K562 (cell line): ENCODE measurements around the gene IFITM2. TPM values are rescaled to one million over a fixed set of nuclear protein-coding genes. Genes with fewer than 3 reads are reported as not detected.

ENCODE experiments used
- ATAC-seq: fragments of 200-7000 bp; cut with Tn5 transposase; 3 replicates; pipeline ENCODE4 v1.9.1; 2020; ENCODE audit warnings: moderate library complexity
- BruUV-seq: library from RNA; stranded (reverse); fragments of 400-500 nt; replicated peaks from 2 replicates; lab custom pipeline; 2021; lab: Mats Ljungman, UMichigan
- CTCF ChIA-PET: fragments of 300-600 bp; formaldehyde crosslinking; extraction: SDS; loops from one replicate; lab custom pipeline; 2021; ENCODE audit warnings: low intra/inter-chr PET ratio; lab: Yijun Ruan, JAX
- POLR2A ChIA-PET: fragments of 300-600, 350-650 bp; sonication (Branson Sonifier 250); formaldehyde crosslinking; extraction: SDS; loops from one replicate; lab custom pipeline; 2021; ENCODE audit warnings: antibody characterized with exemption, inconsistent platforms; lab: Yijun Ruan, JAX
- DNase-seq, 4 experiments: peaks; one replicate each; pipeline versions ENCODE4 v3.0.0 to v3.0.0-alpha.2; 2011 to 2018; ENCODE audit warnings: low spot score in 3 of 4, mixed read lengths in 3 of 4; ENCODE audit errors: extremely low read depth in 1 of 4
- FAIRE-seq: peaks from 2 replicates; lab custom pipeline; 2011; peaks lifted over from hg19 to GRCh38; lab: Jason Lieb, UNC
- H2AFZ ChIP-seq: 2 replicates; pipeline ENCODE4 v1.6.0; 2011; ENCODE audit warnings: low read depth, low read length, control low read depth, inconsistent platforms
- H3K27ac ChIP-seq: fragments of 200-600 bp; 3 replicates; pipeline ENCODE4 v1.8.0; 2011; ENCODE audit warnings: low read depth, mild to moderate bottlenecking, control low read depth, inconsistent platforms, low read length, moderate library complexity, mixed read lengths; ENCODE audit errors: extremely low read depth
- H3K27me3 ChIP-seq, 2 experiments: fragments of 300-600 bp in 1 of 2; 2 replicates in 1 of 2; 3 replicates in 1 of 2; pipeline versions ENCODE4 v1.6.0 to v1.8.0; 2011; ENCODE audit warnings: inconsistent platforms in 2 of 2, low read length in 2 of 2, mild to moderate bottlenecking in 1 of 2, mixed read lengths in 1 of 2, moderate library complexity in 1 of 2; ENCODE audit not compliant: control insufficient read depth in 2 of 2, insufficient read depth in 2 of 2
- H3K36me3 ChIP-seq: fragments of 300-600 bp; 3 replicates; pipeline ENCODE4 v1.8.0; 2011; ENCODE audit warnings: mild to moderate bottlenecking, low read length, inconsistent platforms; ENCODE audit not compliant: control insufficient read depth, insufficient read depth
- H3K4me1 ChIP-seq, 2 experiments: fragments of 200-600 bp in 1 of 2; replicated peaks in 1 of 2; 2 replicates in 1 of 2; 3 replicates in 1 of 2; pipeline versions ENCODE4 v1.5.1 to v1.8.0; 2011; ENCODE audit warnings: inconsistent platforms in 2 of 2, low read length in 2 of 2, mild to moderate bottlenecking in 1 of 2, mixed read lengths in 1 of 2, moderate library complexity in 1 of 2; ENCODE audit not compliant: control insufficient read depth in 2 of 2, insufficient read depth in 2 of 2
- H3K4me2 ChIP-seq: 2 replicates; pipeline ENCODE4 v1.6.1; 2011; ENCODE audit warnings: low read length, control low read depth, inconsistent platforms, mixed read lengths; ENCODE audit not compliant: insufficient read depth
- H3K4me3 ChIP-seq: fragments of 200-600 bp; sonication (generic), shearing (Covaris generic); 2 replicates; pipeline ENCODE4 v1.5.1; 2016; ENCODE audit warnings: control low read depth, inconsistent platforms
- H3K79me2 ChIP-seq: fragments of 200-600 bp; 3 replicates; pipeline ENCODE4 v1.8.0; 2011; ENCODE audit warnings: low read length, inconsistent platforms; ENCODE audit not compliant: control insufficient read depth, insufficient read depth
- H3K9ac ChIP-seq, 2 experiments: 2 replicates each; pipeline versions ENCODE4 v1.6.0 to v1.6.1; 2011; ENCODE audit warnings: low read depth in 2 of 2, low read length in 2 of 2, control low read depth in 1 of 2, inconsistent platforms in 1 of 2, mild to moderate bottlenecking in 1 of 2, mixed read lengths in 1 of 2; ENCODE audit not compliant: insufficient read depth in 1 of 2
- H3K9me1 ChIP-seq: one replicate; pipeline ENCODE4 v1.6.0; 2011; ENCODE audit warnings: inconsistent platforms, mild to moderate bottlenecking, low read length, moderate library complexity; ENCODE audit not compliant: control insufficient read depth, insufficient read depth
- H3K9me3 ChIP-seq: replicated peaks from 2 replicates; pipeline ENCODE4 v1.5.1; 2011; ENCODE audit warnings: low read depth, low read length, inconsistent platforms; ENCODE audit not compliant: control insufficient read depth, insufficient read depth
- H4K20me1 ChIP-seq: replicated peaks from 2 replicates; pipeline ENCODE4 v1.6.1; 2011; ENCODE audit warnings: low read length, inconsistent platforms, mixed read lengths; ENCODE audit not compliant: control insufficient read depth, insufficient read depth
- BACH1 ChIP-seq: fragments of 200-800 bp; sonication (Bioruptor generic); IDR thresholded peaks from 2 replicates; pipeline ENCODE4 v1.6.1; 2016; ENCODE audit warnings: missing genetic modification characterization, missing compliant biosample characterization
- BCL6 ChIP-seq: fragments of 250-450 bp; sonication (Bioruptor Pico); IDR thresholded peaks from 2 replicates; pipeline ENCODE4 v1.4.0; 2020
- ETV1 ChIP-seq: fragments of 450-650 bp; conservative IDR thresholded peaks from 2 replicates; pipeline ENCODE4 v1.6.1; 2016; ENCODE audit warnings: missing genetic modification characterization, control low read depth, low read depth, missing compliant biosample characterization
- NFE2 ChIP-seq: IDR thresholded peaks from 2 replicates; pipeline ENCODE4 v1.6.1; 2014; ENCODE audit warnings: antibody characterized with exemption, low read depth
- PURB ChIP-seq: sonication (generic); formaldehyde crosslinking; IDR thresholded peaks from 2 replicates; pipeline ENCODE4 v1.9.0; 2021; ENCODE audit warnings: low read depth, mild to moderate bottlenecking, missing genetic modification reagents
- ZNF212 ChIP-seq: fragments of 450-650 bp; formaldehyde crosslinking; IDR thresholded peaks from 2 replicates; pipeline ENCODE4 v1.4.0; 2020; ENCODE audit warnings: mild to moderate bottlenecking
- ZNF551 ChIP-seq: fragments of 250-450 bp; sonication (Bioruptor Pico); IDR thresholded peaks from 2 replicates; pipeline ENCODE4 v1.5.0; 2021; ENCODE audit warnings: mild to moderate bottlenecking, moderate library complexity
- WGBS: fragments of 100-300 bp; shearing (Covaris generic); methylation state at CpG from one replicate; pipeline ENCODE4 v1.1.6; 2016; ENCODE audit warnings: low coverage, mixed read lengths; ENCODE audit not compliant: insufficient coverage; ENCODE audit errors: missing lambda C conversion rate; 5-methylcytosine and 5-hydroxymethylcytosine counted together
- in situ Hi-C: fragments of 300-500 bp; cut with MboI; formaldehyde crosslinking; loops from 4 replicates; pipeline ENCODE4 v1.15.0; 2018; ENCODE audit warnings: inconsistent platforms, mixed read lengths
- intact Hi-C: fragments of 100-400 bp; cut with micrococcal nuclease; formaldehyde crosslinking; loops from 2 replicates; pipeline ENCODE4 v1.14.2; 2022
- polyA plus RNA-seq, 8 experiments: library from polyadenylated mRNA; depleted of rRNA in 4 of 8; stranded (reverse) in 5 of 8; unstranded in 3 of 8; fragments of >200 nt; fragmentation: Nextera tagmentation in 2 of 8; fragmentation: Illumina TruSeq in 1 of 8; extraction: Ambion mirVana in 2 of 8; extraction: Trizol in 1 of 8; gene quantifications; 2 replicates each; pipeline versions ENCODE4 v1.2.1 to v1.2.3, GENCODE V29; 2011 to 2014; ENCODE audit warnings: inconsistent platforms in 1 of 8, missing spikeins in 1 of 8
- total RNA-seq, 7 experiments: library from RNA; depleted of rRNA in 6 of 7; stranded (reverse); fragments of >200 nt in 6 of 7; fragmentation: Illumina TruSeq in 2 of 7; extraction: Trizol in 2 of 7; gene quantifications; 2 replicates each; pipeline versions ENCODE4 v1.2.1 to v1.2.3, GENCODE V29; 2011 to 2021; ENCODE audit warnings: low replicate concordance in 1 of 7
- TF ChIP-seq, protein P1 (sequence below), 2 experiments: fragments of 450-650 bp in 1 of 2; IDR thresholded peaks; 2 replicates each; pipeline ENCODE4 v1.6.1; 2011 to 2017; ENCODE audit warnings: low read depth in 2 of 2, antibody characterized with exemption in 1 of 2, borderline replicate concordance in 1 of 2, low read length in 1 of 2, mild to moderate bottlenecking in 1 of 2, mixed read lengths in 1 of 2; ENCODE audit not compliant: control insufficient read depth in 1 of 2

Gene IFITM2
- total and polyA plus RNA-seq, 9 of the 15 experiments (the other 6 are each of a cell fraction or from before 2014, with no cell fraction given): 52.8 to 4,872 (median 356) TPM

GRCh38 chr11:271319-271715 lies 36.3 kb upstream of the IFITM2 start:
- in situ Hi-C loops (no loop called here), intact Hi-C loops (no loop called here)
- no peak overlapping the region for H3K4me3 ChIP-seq
- DNase-seq (no peak), FAIRE-seq (no peak)
- H4K20me1 ChIP-seq: no peaks in the 10 kb centered on the region
- H3K4me2 ChIP-seq: no peak overlapping the region
- CTCF ChIA-PET: no interaction called here
- no TSS peak for BruUV-seq
- no peaks in the 10 kb centered on the region for H3K36me3 ChIP-seq
- H3K27me3 ChIP-seq: no peaks in the 10 kb centered on the region
- H3K9me1 ChIP-seq: no peaks in the 10 kb centered on the region
- TF ChIP-seq ZNF551 (CRISPR knock-in tag) (no peak), BCL6 (CRISPR knock-in tag) (no peak), ETV1 (tag) (no peak), PURB (CRISPR knock-in tag) (no peak), ZNF212 (no peak), NFE2 (no peak), BACH1 (no peak)
- TF ChIP-seq, protein P1, sequence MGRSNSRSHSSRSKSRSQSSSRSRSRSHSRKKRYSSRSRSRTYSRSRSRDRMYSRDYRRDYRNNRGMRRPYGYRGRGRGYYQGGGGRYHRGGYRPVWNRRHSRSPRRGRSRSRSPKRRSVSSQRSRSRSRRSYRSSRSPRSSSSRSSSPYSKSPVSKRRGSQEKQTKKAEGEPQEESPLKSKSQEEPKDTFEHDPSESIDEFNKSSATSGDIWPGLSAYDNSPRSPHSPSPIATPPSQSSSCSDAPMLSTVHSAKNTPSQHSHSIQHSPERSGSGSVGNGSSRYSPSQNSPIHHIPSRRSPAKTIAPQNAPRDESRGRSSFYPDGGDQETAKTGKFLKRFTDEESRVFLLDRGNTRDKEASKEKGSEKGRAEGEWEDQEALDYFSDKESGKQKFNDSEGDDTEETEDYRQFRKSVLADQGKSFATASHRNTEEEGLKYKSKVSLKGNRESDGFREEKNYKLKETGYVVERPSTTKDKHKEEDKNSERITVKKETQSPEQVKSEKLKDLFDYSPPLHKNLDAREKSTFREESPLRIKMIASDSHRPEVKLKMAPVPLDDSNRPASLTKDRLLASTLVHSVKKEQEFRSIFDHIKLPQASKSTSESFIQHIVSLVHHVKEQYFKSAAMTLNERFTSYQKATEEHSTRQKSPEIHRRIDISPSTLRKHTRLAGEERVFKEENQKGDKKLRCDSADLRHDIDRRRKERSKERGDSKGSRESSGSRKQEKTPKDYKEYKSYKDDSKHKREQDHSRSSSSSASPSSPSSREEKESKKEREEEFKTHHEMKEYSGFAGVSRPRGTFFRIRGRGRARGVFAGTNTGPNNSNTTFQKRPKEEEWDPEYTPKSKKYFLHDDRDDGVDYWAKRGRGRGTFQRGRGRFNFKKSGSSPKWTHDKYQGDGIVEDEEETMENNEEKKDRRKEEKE (IDR thresholded peaks at IDR 0.05; ENCODE audit: borderline replicate concordance in 1 of 2, control insufficient read depth in 1 of 2, low read depth in 2 of 2, low read length in 1 of 2): no peak
- TF ChIP-seq, all 486 proteins: peak for 0
- 80% methylated on average over 7 of the region's 8 CpGs for WGBS
- H2AFZ ChIP-seq: no peak overlapping the region
- no peak overlapping the region for H3K27ac ChIP-seq
- no peak for ATAC-seq
- H3K9ac ChIP-seq: no peak overlapping the region; a peak in 1 of 4 replicates
- H3K4me1 ChIP-seq: peaks cover 19 to 34% of the 10 kb centered on the region in 2 experiments; a peak in 4 of 5 replicates
- H3K79me2 ChIP-seq: peaks cover 10% of the 10 kb centered on the region; the same call in 1 of the 3 replicates
- peaks cover 11% of the 10 kb centered on the region for H3K9me3 ChIP-seq
- POLR2A ChIA-PET: interaction anchor here (0.8 to 1.3 kb wide), 5 partner anchors 10 to 58 kb away, joined by 3 to 5 read pairs (median 4); no protein-coding TSS in a partner anchor
